GM12878 (cell line): Measurements from ENCODE around the gene NLRP14. TPM values are rescaled to one million over a fixed set of nuclear protein-coding genes. Genes with fewer than 3 reads are reported as not detected.
A peak's percentile ranks its signal among the peaks of the same experiment; 100 is the strongest.

Experiments used
- ATAC-seq: fragments of 200-7000 bp; cut with Tn5 transposase; 3 replicates; pipeline ENCODE4 v1.9.1; 2020; ENCODE audit warnings: mild to moderate bottlenecking, moderate library complexity
- BruUV-seq: library from RNA; stranded (reverse); fragments of 400-500 nt; replicated peaks from 2 replicates; lab custom pipeline; 2021; lab: Mats Ljungman, UMichigan
- CTCF ChIA-PET: fragments of 300-600 bp; sonication (Branson Sonifier 250); formaldehyde crosslinking; extraction: SDS; loops from one replicate; lab custom pipeline; 2021; ENCODE audit warnings: inconsistent platforms; lab: Yijun Ruan, JAX
- POLR2A ChIA-PET: fragments of 350-600 bp; formaldehyde crosslinking; extraction: SDS; loops from one replicate; lab custom pipeline; 2021; ENCODE audit warnings: inconsistent platforms; lab: Charles Lee
- RAD21 ChIA-PET: fragments of 300-600 bp; sonication (Branson Sonifier 250); formaldehyde crosslinking; loops from one replicate; lab custom pipeline; 2023; ENCODE audit warnings: antibody characterized with exemption; ENCODE audit not compliant: unreplicated experiment; lab: Charles Lee
- SMC1A ChIA-PET: fragments of 300-600 bp; sonication (Branson Sonifier 250); formaldehyde crosslinking; loops from one replicate; lab custom pipeline; 2023; ENCODE audit not compliant: unreplicated experiment, uncharacterized antibody; lab: Charles Lee
- DNase-seq: peaks from one replicate; pipeline ENCODE4 v3.0.0-alpha.2; 2011; ENCODE audit warnings: low read depth, low spot score
- FAIRE-seq: peaks from 3 replicates; lab custom pipeline; 2011; peaks lifted over from hg19 to GRCh38; lab: Jason Lieb, UNC
- H2AFZ ChIP-seq: 2 replicates; pipeline ENCODE4 v1.6.0; 2011; ENCODE audit warnings: low read depth, low read length, control low read depth; ENCODE audit not compliant: control insufficient read depth
- H3K27ac ChIP-seq: 2 replicates; pipeline ENCODE4 v1.5.1; 2011; ENCODE audit warnings: control low read depth; ENCODE audit not compliant: control insufficient read depth, insufficient read depth
- H3K27me3 ChIP-seq, 2 experiments: replicated peaks in 1 of 2; 2 replicates each; pipeline versions ENCODE4 v1.6.0 to v1.6.1; 2011; ENCODE audit warnings: low read length in 1 of 2; ENCODE audit not compliant: control insufficient read depth in 2 of 2, insufficient read depth in 2 of 2
- H3K36me3 ChIP-seq, 2 experiments: 2 replicates each; pipeline ENCODE4 v1.5.1; 2011; ENCODE audit warnings: low read length in 1 of 2; ENCODE audit not compliant: control insufficient read depth in 2 of 2, insufficient read depth in 2 of 2
- H3K4me1 ChIP-seq: 2 replicates; pipeline ENCODE4 v1.6.1; 2011; ENCODE audit warnings: mild to moderate bottlenecking, low read length, moderate library complexity, mixed read lengths; ENCODE audit not compliant: control insufficient read depth, insufficient read depth
- H3K4me2 ChIP-seq: 2 replicates; pipeline ENCODE4 v1.6.0; 2011; ENCODE audit warnings: control low read depth; ENCODE audit not compliant: control insufficient read depth, insufficient read depth
- H3K4me3 ChIP-seq: fragments of 200-600 bp; sonication (generic); 2 replicates; pipeline ENCODE4 v1.5.1; 2016
- H3K79me2 ChIP-seq: 2 replicates; pipeline ENCODE4 v1.6.0; 2011; ENCODE audit warnings: low read length; ENCODE audit not compliant: control insufficient read depth, insufficient read depth
- H3K9ac ChIP-seq: 2 replicates; pipeline ENCODE4 v1.8.0; 2011; ENCODE audit warnings: low read length, control low read depth, mixed read lengths; ENCODE audit not compliant: control insufficient read depth, insufficient read depth
- H3K9me3 ChIP-seq: replicated peaks from 3 replicates; pipeline ENCODE4 v1.5.1; 2011; ENCODE audit warnings: mild to moderate bottlenecking, low read length; ENCODE audit not compliant: control insufficient read depth, insufficient read depth
- H4K20me1 ChIP-seq: 2 replicates; pipeline ENCODE4 v1.6.0; 2011; ENCODE audit not compliant: control insufficient read depth, insufficient read depth
- DPF2 ChIP-seq: fragments of 450-650 bp; IDR thresholded peaks from 2 replicates; pipeline ENCODE4 v1.6.1; 2017; ENCODE audit warnings: mild to moderate bottlenecking
- FOXM1 ChIP-seq: IDR thresholded peaks from 2 replicates; pipeline ENCODE4 v1.6.1; 2012; ENCODE audit warnings: low read depth, mild to moderate bottlenecking, inconsistent platforms, low read length, moderate library complexity
- HDAC2 ChIP-seq: fragments of 200-600 bp; sonication (generic); IDR thresholded peaks from 2 replicates; pipeline ENCODE4 v1.6.1; 2017
- MAX ChIP-seq: IDR thresholded peaks from 2 replicates; pipeline ENCODE4 v1.6.1; 2012; ENCODE audit warnings: low read depth, low read length, improper control_type of control experiment
- NR2C2 ChIP-seq: IDR thresholded peaks from 2 replicates; pipeline ENCODE4 v1.6.1; 2011; ENCODE audit warnings: borderline replicate concordance, low read depth; ENCODE audit not compliant: control insufficient read depth, insufficient read length
- RELA ChIP-seq: fragments of 450-650 bp; IDR thresholded peaks from 2 replicates; pipeline ENCODE4 v1.8.0; 2014; ENCODE audit warnings: borderline replicate concordance; ENCODE audit not compliant: partially characterized antibody
- RFX5 ChIP-seq: IDR thresholded peaks from 2 replicates; pipeline ENCODE4 v1.6.1; 2011; ENCODE audit warnings: low read depth, low read length, improper control_type of control experiment
- SP1 ChIP-seq: IDR thresholded peaks from one replicate; pipeline ENCODE4 v1.6.1; 2011; ENCODE audit warnings: low read depth, low read length
- SPI1 ChIP-seq: IDR thresholded peaks from 2 replicates; pipeline ENCODE4 v1.6.1; 2011; ENCODE audit warnings: low read depth, mild to moderate bottlenecking, low read length, moderate library complexity, borderline replicate concordance; ENCODE audit not compliant: insufficient read depth
- TCF7 ChIP-seq: IDR thresholded peaks from 2 replicates; pipeline ENCODE4 v1.6.1; 2014; ENCODE audit warnings: antibody characterized with exemption, borderline replicate concordance
- ZNF207 ChIP-seq: fragments of 450-650 bp; IDR thresholded peaks from 2 replicates; pipeline ENCODE4 v1.6.1; 2014; ENCODE audit warnings: antibody characterized with exemption, mild to moderate bottlenecking, borderline replicate concordance
- ZNF687 ChIP-seq: fragments of 450-650 bp; IDR thresholded peaks from 2 replicates; pipeline ENCODE4 v1.6.1; 2017; ENCODE audit warnings: mild to moderate bottlenecking, moderate library complexity
- whole genome bisulfite sequencing: methylation state at CpG from one replicate; pipeline ENCODE4 v1.1.6; 2016; ENCODE audit warnings: low lambda C conversion rate; ENCODE audit not compliant: insufficient replicate concordance, insufficient coverage; ENCODE audit errors: missing lambda C conversion rate; 5-methylcytosine and 5-hydroxymethylcytosine counted together
- in situ Hi-C: fragments of 300-500 bp; cut with MboI; formaldehyde crosslinking; loops from 9 replicates; pipeline ENCODE4 v1.14.3; 2018; ENCODE audit warnings: mixed read lengths
- intact Hi-C: fragments of 100-400 bp; cut with micrococcal nuclease; formaldehyde crosslinking; loops from one replicate; pipeline ENCODE4 v1.14.2; 2022; ENCODE audit not compliant: unreplicated experiment
- polyA plus RNA-seq, 11 experiments: library from polyadenylated mRNA; depleted of rRNA in 4 of 11; unstranded in 6 of 11; stranded (reverse) in 5 of 11; fragments of >200 nt; fragmentation: Nextera tagmentation in 4 of 11; fragmentation: Illumina TruSeq in 1 of 11; extraction: Ambion mirVana in 4 of 11; extraction: Trizol in 1 of 11; gene quantifications; 1 replicate in 1 of 11; 2 replicates in 10 of 11; pipeline versions ENCODE4 v1.2.1 to v1.2.3, GENCODE V29; 2011 to 2016; ENCODE audit warnings: inconsistent platforms in 2 of 11, missing spikeins in 2 of 11, low read depth in 1 of 11
- total RNA-seq, 4 experiments: library from RNA; depleted of rRNA in 3 of 4; stranded (reverse); fragments of >200 nt in 3 of 4; fragmentation: Illumina TruSeq in 1 of 4; extraction: Trizol in 1 of 4; gene quantifications; 2 replicates each; pipeline versions ENCODE4 v1.2.1 to v1.2.3, GENCODE V29; 2013 to 2021

Gene NLRP14
- total and polyA plus RNA-seq, 10 of the 15 experiments (the other 5 are each of a cell fraction or from before 2014, with no cell fraction given), result 0.02 to 0.12 (median 0.04) TPM; not detected in 3

- peak; percentile 82 for ATAC-seq
- no peak overlapping the region for H3K4me3 ChIP-seq
- CTCF ChIA-PET, result no interaction called here
These were observed 15.8 kb upstream of the NLRP14 start for GRCh38 chr11:7004482-7004881.

GRCh38 chr11:7014118-7014517 is 6.2 kb upstream of the NLRP14 start:
- ChIA-PET SMC1A (no interaction called here), POLR2A (no interaction called here), CTCF (no interaction called here), RAD21 (no interaction called here)
- Histone ChIP-seq H3K27ac (no peak overlapping the region), H4K20me1 (no peaks in the 10 kb centered on the region), H3K27me3 (no peaks in the 10 kb centered on the region), H3K79me2 (no peaks in the 10 kb centered on the region), H3K9ac (no peak overlapping the region), H2AFZ (no peak overlapping the region), H3K9me3 (no peaks in the 10 kb centered on the region), H3K4me3 (no peak overlapping the region), H3K36me3 (no peaks in the 10 kb centered on the region), H3K4me1 (no peaks in the 10 kb centered on the region), H3K4me2 (no peak overlapping the region)
- no peak for ATAC-seq
- no peak for TF ChIP-seq RELA
- TF ChIP-seq HDAC2, result no peak
- TF ChIP-seq FOXM1, result no peak
- TF ChIP-seq ZNF687, result no peak
- TF ChIP-seq DPF2, result no peak
- TF ChIP-seq RFX5, result no peak
- TF ChIP-seq ZNF207, result no peak
- TF ChIP-seq SP1, result no peak
- no peak for TF ChIP-seq MAX
- no peak for TF ChIP-seq NR2C2
- no peak for DNase-seq
- 38% methylated on average over 1 of the region's 1 CpG for WGBS
- BruUV-seq, result no TSS peak
- no peak for FAIRE-seq
- intact Hi-C loops (no loop called here), in situ Hi-C loops (no loop called here)

More at GRCh38 chr11:7004482-7004881, 15.8 kb upstream of the NLRP14 start:
- BruUV-seq, result no TSS peak
- Histone ChIP-seq H3K9me3 (no peaks in the 10 kb centered on the region), H3K36me3 (no peaks in the 10 kb centered on the region), H4K20me1 (no peaks in the 10 kb centered on the region)
- intact Hi-C loops, result no loop called here
- WGBS, result 13% methylated on average over 3 of the region's 3 CpGs
- TF ChIP-seq SPI1 (0 out of 2 replicates have a peak, but pooled peaks have one; percentile 17), TCF7 (no peak)
- TF ChIP-seq, all 136 proteins: peak for 1
- Histone ChIP-seq H3K79me2 (no peaks in the 10 kb centered on the region), H3K27ac (no peak overlapping the region), H3K4me1 (no peaks in the 10 kb centered on the region), H2AFZ (no peak overlapping the region), H3K4me2 (no peak overlapping the region), H3K27me3 (no peaks in the 10 kb centered on the region), H3K9ac (no peak overlapping the region)
- no peak for DNase-seq
- ChIA-PET POLR2A (no interaction called here), RAD21 (no interaction called here), SMC1A (no interaction called here)
- no peak for FAIRE-seq
- in situ Hi-C loops, result no loop called here
